Measurements from ENCODE around the gene RAB6D.
"Not testable (repeated sequence)": the region's sequence is repeated elsewhere in the genome, so short reads cannot be mapped to it uniquely, and the experiment has no call there.

RAB6D gene

GRCh38 chr2:131367352-131367751 is 3.4 kb upstream of the RAB6D start:
- DNase-seq (ENCODE audit: low read depth in 1 of 2, low spot score in 1 of 2) = no peak

GRCh38 chr2:131366643-131367042 is 2.7 kb upstream of the RAB6D start:
- DNase-seq (ENCODE audit: low read depth in 1 of 2, low spot score in 1 of 2) = no peak

- no peak for DNase-seq (ENCODE audit: low read depth in 1 of 2, low spot score in 1 of 2)
These were observed 1.5 kb upstream of the RAB6D start for GRCh38 chr2:131365452-131365851.

- DNase-seq (ENCODE audit: low read depth in 1 of 2, low spot score in 1 of 2) = not testable (repeated sequence)
These were observed 755 bp downstream of the RAB6D start for GRCh38 chr2:131363213-131363612.

- DNase-seq (ENCODE audit: low read depth in 1 of 2, low spot score in 1 of 2) = not testable (repeated sequence)
These were observed 2.2 kb downstream of the RAB6D start for GRCh38 chr2:131361773-131362172.

GRCh38 chr2:131353167-131353697 is 10.7 kb downstream of the RAB6D start:
- not testable (repeated sequence) for DNase-seq (ENCODE audit: low read depth in 1 of 2, low spot score in 1 of 2)

GRCh38 chr2:131349021-131349420 is 14.9 kb downstream of the RAB6D start:
- DNase-seq (ENCODE audit: low read depth in 1 of 2, low spot score in 1 of 2) = no peak

GRCh38 chr2:131347035-131347434 is 16.9 kb downstream of the RAB6D start:
- DNase-seq (ENCODE audit: low read depth in 1 of 2, low spot score in 1 of 2) = not testable (repeated sequence)

GRCh38 chr2:131339307-131339706 is 24.7 kb downstream of the RAB6D start:
- not testable (repeated sequence) for DNase-seq (ENCODE audit: low read depth in 1 of 2, low spot score in 1 of 2)

GRCh38 chr2:131335319-131335718 is 28.6 kb downstream of the RAB6D start:
- not testable (repeated sequence) for DNase-seq (ENCODE audit: low read depth in 1 of 2, low spot score in 1 of 2)

- not testable (repeated sequence) for DNase-seq (ENCODE audit: low read depth in 1 of 2, low spot score in 1 of 2)
These were observed 31.3 kb downstream of the RAB6D start for GRCh38 chr2:131332709-131333108.

- not testable (repeated sequence) for DNase-seq (ENCODE audit: low read depth in 1 of 2, low spot score in 1 of 2)
These were observed 33.0 kb downstream of the RAB6D start for GRCh38 chr2:131331000-131331399.

GRCh38 chr2:131322209-131322608 is 41.8 kb downstream of the RAB6D start:
- no peak for DNase-seq (ENCODE audit: low read depth in 1 of 2, low spot score in 1 of 2)

GRCh38 chr2:131321344-131321743 is 42.6 kb downstream of the RAB6D start:
- not testable (repeated sequence) for DNase-seq (ENCODE audit: low read depth in 1 of 2, low spot score in 1 of 2)

GRCh38 chr2:131311001-131311400 is 53.0 kb downstream of the RAB6D start:
- not testable (repeated sequence) for DNase-seq (ENCODE audit: low read depth in 1 of 2, low spot score in 1 of 2)

All from stimulated activated CD4-positive, alpha-beta T cell treated with anti-CD3 and anti-CD28 coated beads, Interleukin-15, amount 100 ng/mL, for 1 hour (primary cell).